Fibroblast of villous mesenchyme (primary cell): ENCODE results near the gene HCFC1. TPM values are rescaled to one million over a fixed set of nuclear protein-coding genes. Genes with fewer than 3 reads are reported as not detected.

Source experiments
- DNase-seq: peaks from one replicate; pipeline ENCODE4 v3.0.0-alpha.2; 2010; ENCODE audit warnings: low read depth
- H3K4me3 ChIP-seq: 2 replicates; pipeline ENCODE4 v1.5.1; 2011; ENCODE audit warnings: low read depth, mild to moderate bottlenecking, low read length
- CTCF ChIP-seq: IDR thresholded peaks from 2 replicates; pipeline ENCODE4 v1.5.1; 2012; ENCODE audit warnings: low read depth, mild to moderate bottlenecking, low read length; ENCODE audit not compliant: insufficient read depth
- total RNA-seq: library from RNA; depleted of rRNA; stranded (reverse); fragments of >200 nt; gene quantifications from 2 replicates; pipeline ENCODE4 v1.2.3, GENCODE V29; 2012

The HCFC1 gene
- total RNA-seq, 1 donor: 28.1 TPM

DNA sequence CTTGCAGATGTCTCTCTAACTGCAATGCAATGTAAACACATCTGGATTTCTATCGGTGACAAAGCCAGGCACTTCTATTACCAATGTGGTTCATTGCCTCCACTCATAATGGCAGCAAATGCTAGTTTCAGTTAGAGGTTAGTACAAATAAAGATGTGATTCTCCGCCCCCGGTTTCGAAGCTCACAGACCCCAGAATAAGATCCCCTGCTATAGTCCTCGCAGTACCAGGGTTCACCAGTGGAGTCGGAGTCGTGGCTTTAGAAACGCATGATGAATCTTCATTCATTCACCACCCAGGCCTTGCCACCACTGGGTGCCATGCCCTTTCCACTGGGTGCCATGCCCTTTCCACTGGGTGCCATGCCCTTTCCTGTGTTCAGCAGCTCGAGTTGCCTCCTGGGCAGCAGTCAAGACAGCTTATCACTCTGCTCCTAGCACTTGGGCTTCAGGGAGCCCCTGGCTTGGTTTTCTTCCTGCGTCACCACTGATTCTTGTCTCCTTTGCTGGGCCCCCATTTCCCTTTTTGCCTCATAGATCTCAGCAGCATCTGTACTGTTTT lies 33.3 kb downstream of the HCFC1 start:
- no peak overlapping the region for H3K4me3 ChIP-seq
- no peak for TF ChIP-seq CTCF
- no peak for DNase-seq

GRCh38 chrX:153937056-153937455 lies 34.6 kb downstream of the HCFC1 start:
- TF ChIP-seq CTCF: no peak
- no peak for DNase-seq
- H3K4me3 ChIP-seq: no peak overlapping the region

DNA sequence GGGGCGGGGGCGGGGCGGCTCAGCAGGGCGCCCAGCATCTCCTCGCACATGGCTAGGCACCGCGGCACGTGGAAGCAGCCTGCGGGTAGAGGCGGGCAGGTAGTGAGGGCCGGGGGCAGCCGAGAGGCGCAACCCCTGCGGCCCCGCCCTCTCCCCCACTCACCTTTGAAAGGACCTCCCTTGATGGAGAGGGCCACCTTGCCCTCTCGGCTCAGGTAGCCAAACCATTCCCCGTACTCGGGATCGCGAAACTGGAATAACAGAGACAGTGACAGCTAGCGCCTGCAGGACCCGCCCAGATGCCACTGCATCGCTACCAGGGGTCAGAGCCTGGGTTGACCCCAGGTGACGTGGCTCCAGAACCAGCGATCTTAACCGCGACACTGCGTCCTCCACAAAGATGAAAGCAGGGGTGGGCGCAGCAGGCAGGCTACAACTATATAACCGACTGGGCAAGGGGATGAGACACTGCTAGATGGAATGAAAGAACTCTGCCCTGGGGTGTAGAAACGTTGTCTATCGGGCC lies 36.2 kb downstream of the HCFC1 start:
- no peak for TF ChIP-seq CTCF
- peak overlapping the region; percentile 45 for H3K4me3 ChIP-seq
- no peak for DNase-seq

GRCh38 chrX:153934762-153935325 lies 36.8 kb downstream of the HCFC1 start, which contains the start of gene NAA10:
Gene NAA10, minus strand, starts transcription at chrX:153935037. Its CDS starts 133 bp downstream, at chrX:153934904.
- peak within 1 kb of the TSS; percentile 70 for H3K4me3 ChIP-seq
- no peak for TF ChIP-seq CTCF
- peak; percentile 60 for DNase-seq

- H3K4me3 ChIP-seq: peak overlapping the region; percentile 70
- TF ChIP-seq CTCF: no peak
- no peak for DNase-seq
Observed at GRCh38 chrX:153934148-153934761, 37.4 kb downstream of the HCFC1 start.

DNA sequence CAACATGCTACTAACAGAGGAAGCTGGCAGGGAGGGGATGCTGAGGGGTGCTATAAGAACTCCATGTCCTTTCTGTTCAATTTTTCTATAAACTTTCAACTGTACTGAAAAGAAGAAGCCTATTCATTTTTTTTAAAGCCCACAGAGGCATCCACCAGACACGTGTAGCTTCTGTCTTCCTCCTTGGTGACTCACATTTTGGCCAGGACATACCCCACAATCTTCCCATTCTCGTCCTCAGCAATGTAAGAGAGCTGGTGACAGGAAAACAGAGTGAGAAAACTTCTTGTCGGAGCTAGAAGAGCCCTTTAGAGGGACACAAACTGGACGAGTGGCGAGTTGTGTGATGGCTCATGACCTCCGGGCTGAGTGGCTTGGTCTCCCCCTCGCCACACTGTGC lies 37.9 kb downstream of the HCFC1 start:
- peak overlapping the region; percentile 70 for H3K4me3 ChIP-seq
- TF ChIP-seq CTCF: no peak
- DNase-seq: peak; percentile 20
